OCI-LY7 (cell line): ENCODE results near the gene CAMSAP2.

Experiments
- EZH2phosphoT487 ChIP-seq: fragments of 200-600 bp; sonication (generic); IDR thresholded peaks from 2 replicates; pipeline ENCODE4 v1.6.1; 2018; ENCODE audit warnings: low read depth, borderline replicate concordance, mild to moderate bottlenecking, mixed run types, antibody characterized with exemption, low read length, moderate library complexity, mixed read lengths
- TF ChIP-seq, protein P1 (sequence below): fragments of 200-600 bp; sonication (generic); conservative IDR thresholded peaks from 2 replicates; pipeline ENCODE4 v1.5.1; 2014; ENCODE audit warnings: mild to moderate bottlenecking, antibody characterized with exemption, low read length, moderate library complexity, mixed read lengths

DNA sequence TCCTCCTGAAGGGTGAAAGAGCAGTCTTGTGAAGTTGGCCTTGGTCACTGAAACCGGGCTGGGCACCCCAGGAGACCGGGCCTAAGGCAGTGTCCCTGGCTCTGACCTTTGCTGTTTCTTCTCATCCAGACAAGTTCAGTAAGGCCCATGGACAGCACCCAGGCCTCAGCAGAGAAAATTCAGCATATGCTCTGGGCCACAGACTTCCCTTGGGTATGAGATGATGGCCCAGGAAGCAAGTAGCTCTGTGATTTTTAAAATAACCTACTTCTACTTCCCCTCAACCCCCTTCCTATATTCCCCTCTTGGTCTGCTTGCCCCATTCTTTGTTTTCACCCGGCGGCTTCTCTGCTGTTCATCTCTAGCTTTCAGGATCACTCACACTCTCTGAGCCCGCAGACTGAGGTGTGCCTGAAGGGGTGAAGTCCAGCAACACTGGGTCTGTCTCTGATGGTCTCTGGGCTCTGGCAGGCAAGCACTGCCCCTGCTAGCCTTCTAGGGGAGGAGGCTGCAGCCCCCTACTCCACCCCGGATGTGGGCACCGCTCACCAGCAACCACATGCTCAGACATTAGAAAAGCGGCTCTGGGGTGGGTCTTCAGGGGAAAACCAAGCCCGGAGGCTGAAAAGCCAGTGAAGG is 131.2 kb downstream of the CAMSAP2 start:
- TF ChIP-seq EZH2phosphoT487 = no peak
- TF ChIP-seq, protein P1, sequence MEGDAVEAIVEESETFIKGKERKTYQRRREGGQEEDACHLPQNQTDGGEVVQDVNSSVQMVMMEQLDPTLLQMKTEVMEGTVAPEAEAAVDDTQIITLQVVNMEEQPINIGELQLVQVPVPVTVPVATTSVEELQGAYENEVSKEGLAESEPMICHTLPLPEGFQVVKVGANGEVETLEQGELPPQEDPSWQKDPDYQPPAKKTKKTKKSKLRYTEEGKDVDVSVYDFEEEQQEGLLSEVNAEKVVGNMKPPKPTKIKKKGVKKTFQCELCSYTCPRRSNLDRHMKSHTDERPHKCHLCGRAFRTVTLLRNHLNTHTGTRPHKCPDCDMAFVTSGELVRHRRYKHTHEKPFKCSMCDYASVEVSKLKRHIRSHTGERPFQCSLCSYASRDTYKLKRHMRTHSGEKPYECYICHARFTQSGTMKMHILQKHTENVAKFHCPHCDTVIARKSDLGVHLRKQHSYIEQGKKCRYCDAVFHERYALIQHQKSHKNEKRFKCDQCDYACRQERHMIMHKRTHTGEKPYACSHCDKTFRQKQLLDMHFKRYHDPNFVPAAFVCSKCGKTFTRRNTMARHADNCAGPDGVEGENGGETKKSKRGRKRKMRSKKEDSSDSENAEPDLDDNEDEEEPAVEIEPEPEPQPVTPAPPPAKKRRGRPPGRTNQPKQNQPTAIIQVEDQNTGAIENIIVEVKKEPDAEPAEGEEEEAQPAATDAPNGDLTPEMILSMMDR = no peak
